ENCODE measurements around the gene RHOBTB3.
A peak's percentile ranks its signal among the peaks of the same experiment; 100 is the strongest.

The RHOBTB3 gene

GRCh38 chr5:95770830-95771708, 39.9 kb downstream of the RHOBTB3 start:
- no peak for DNase-seq

DNA sequence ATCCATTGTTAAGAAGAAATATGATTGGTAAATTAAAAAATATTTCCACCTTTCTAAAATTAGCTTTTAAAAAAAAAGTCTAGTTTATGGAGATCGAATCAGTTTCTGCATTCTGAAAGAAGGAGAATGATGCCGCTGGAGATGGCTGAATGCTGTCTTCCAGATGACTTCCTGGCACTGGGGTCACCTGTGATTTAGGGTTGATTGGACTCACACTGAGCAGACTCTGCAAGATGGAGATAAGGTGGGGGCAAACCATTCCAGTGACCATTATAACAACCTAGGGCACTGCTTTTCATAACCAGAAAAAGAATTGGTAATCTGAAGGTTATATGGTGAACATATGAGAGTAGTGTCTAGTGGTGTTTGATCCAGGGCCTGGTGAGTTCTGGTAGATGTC, 40.8 kb downstream of the RHOBTB3 start:
- no peak for DNase-seq

DNA sequence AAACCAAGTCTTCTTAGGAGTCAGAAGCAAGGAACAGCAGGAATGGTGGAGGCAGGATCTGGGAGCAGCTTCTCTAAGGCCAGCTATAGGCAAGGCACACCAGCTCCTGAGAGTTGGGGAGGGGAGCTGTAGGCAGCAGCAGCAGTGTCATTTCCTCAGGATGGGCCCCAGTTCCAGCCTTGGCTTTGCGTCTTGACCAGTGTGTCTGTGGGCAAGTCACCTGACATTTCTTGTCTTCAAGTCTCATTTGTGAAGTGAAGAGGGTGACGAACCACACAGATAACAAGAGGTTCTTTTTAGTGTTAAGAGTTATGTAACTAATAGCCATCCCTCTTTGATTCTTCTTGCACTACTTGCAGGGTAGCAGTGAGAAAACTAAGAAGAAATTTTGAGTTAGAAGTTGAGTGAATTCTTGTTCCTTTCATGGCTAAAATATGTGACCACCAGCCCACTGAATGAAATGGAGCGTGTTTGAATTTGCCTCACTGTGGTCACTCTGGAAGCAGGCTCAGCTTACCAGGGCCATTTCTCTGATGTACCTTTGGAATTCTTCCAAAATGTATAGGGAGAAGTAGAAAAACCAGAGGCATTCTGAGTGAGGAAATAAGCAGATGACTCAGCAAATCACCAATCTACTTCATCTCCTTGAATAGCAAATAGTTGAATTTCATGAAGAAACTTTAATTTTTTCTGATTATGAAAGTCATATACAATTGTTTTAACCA, 42.4 kb downstream of the RHOBTB3 start:
- DNase-seq: peak; percentile 95

DNA sequence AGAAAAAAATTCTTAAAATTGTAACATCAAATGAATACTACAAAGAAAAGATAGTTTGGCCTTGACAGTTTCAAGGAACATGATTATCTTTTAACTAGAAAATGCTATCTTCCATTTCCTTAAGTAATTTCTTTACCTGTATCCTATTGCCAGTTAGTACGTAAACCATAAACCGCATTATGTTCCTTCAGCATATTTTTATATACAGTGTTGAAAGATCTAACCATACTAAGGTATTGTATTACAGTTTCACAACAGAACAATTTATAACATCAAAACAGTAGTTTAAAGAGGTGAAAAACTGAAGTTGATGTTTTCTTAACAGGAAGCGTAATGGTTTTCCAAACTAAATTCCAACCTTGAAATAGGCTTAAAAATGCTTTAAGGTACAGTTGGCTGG, 46.3 kb downstream of the RHOBTB3 start:
- no peak for DNase-seq

GRCh38 chr5:95778713-95779436, 47.7 kb downstream of the RHOBTB3 start:
- DNase-seq: no peak

GRCh38 chr5:95779611-95780010, 48.5 kb downstream of the RHOBTB3 start:
- DNase-seq: no peak

GRCh38 chr5:95780597-95780996, 49.5 kb downstream of the RHOBTB3 start:
- DNase-seq: no peak

GRCh38 chr5:95781101-95781583, 50.0 kb downstream of the RHOBTB3 start:
- peak; percentile 74 for DNase-seq

DNA sequence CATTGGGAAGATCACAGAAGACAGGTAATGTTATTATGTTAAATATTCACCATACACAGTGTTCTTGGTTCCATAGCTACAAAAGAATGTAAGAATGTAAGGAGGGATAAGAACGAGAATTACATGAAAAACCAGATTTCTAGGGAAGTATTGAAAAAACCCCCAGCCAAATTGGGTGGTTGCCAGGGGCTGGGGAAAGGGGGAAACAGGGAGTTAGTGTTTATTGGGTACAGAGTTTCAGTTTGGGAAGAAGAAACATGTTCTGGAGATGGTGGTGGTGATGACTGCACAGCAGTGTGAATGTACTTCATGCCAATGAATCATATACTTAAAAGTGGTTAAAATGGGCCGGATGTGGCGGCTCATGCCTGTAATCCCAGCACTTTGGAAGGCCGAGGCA, 51.0 kb downstream of the RHOBTB3 start:
- DNase-seq: no peak

GRCh38 chr5:95783661-95784060, 52.5 kb downstream of the RHOBTB3 start:
- DNase-seq: no peak

- DNase-seq: no peak
These were observed 53.6 kb downstream of the RHOBTB3 start for GRCh38 chr5:95784514-95785302.

- DNase-seq: peak; percentile 76
These were observed 55.8 kb downstream of the RHOBTB3 start for GRCh38 chr5:95786821-95787418.

GRCh38 chr5:95788493-95788892, 57.4 kb downstream of the RHOBTB3 start:
- no peak for DNase-seq

DNA sequence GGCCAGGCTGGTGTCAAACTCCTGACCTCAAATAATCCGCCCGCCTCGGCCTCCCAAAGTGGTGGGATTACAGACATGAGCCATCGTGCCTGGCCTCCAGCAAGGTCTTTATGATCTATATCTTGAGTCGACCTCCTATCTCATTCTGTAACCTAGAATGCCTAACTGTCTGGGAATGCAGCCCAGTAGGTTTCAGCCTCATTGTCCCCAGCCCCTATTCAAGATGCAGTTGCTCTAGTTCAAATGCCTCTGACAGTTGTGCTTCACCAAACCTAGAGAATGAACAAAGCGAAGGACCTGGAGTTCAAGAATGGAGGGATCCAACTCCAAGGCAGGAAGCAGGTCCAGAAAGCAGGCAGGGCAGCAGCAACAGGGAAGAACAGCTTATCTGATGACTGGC, 60.6 kb downstream of the RHOBTB3 start:
- DNase-seq: no peak

DNA sequence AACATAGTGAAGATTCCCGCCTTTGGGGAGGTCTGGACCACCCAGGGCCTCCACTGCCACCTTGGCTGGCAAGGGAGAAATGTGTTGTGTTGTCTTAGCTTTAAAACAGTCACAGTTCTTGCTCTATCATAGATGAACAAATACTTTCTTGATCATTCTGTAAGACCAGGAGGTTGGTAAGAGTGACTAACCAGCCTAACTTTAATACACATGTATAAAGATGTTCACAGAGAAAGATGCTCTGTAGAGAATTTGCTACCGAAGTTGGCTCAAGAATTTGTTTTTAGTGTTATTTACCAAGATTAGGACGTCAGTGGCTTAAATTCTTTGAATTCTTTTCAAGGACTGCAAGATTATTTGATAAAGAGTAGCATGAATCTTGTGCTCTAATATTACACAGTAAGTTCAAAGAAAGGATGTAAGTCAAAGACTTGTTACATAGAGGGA, 63.0 kb downstream of the RHOBTB3 start:
- DNase-seq: no peak

- DNase-seq: no peak
These were observed 66.2 kb downstream of the RHOBTB3 start for GRCh38 chr5:95797301-95797700.

GRCh38 chr5:95798048-95798447, 66.9 kb downstream of the RHOBTB3 start:
- DNase-seq: no peak

DNA sequence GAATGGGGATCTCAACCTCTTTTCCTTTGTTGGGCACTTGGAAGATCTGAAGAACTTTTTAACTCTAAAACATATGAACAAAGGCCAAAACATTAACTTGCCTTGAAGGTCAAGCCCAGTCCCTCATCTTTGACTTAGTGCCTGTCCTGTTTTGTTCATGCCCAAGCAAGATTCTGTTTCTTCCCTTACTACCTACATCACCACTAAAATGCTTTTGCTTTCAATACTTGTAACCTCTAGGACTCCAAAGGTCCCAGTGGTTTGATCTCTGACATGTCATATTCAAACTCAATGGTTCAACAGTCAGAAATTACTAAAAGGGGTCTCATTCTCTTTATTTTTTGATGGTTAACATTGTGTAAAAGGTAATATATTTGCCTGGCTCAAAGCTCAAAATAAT, 67.4 kb downstream of the RHOBTB3 start:
- DNase-seq: no peak

DNA sequence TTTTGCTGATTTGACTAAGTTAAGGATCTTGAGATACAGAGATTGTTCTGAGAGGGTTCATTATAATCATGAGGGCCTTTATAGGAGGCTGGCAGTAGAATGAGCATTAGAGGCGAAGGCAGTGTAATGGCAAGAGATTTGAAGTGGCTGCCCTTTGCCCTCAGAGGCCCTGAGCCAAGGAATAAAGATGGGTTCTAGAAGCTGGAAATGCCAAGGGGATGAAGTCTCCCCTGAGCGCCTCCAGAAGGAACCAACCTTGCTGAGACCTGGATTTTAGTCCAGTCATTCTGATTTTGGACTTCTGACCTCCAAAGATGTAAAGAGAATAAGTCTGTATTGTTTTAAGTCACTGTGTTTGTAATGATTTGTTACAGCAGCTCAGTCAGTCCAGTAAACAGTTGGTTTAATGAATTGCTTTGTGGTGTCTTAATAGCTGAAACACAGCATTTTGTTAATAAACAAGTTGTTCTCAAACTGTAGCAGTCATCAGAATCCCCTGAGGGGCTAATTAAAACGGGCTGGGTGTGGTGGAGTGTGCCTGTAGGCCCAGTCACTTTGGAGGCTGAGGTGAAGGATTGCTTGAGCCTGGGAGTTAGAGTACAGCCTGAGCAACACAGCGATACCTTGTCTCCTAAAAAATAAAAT, 68.2 kb downstream of the RHOBTB3 start:
- DNase-seq: no peak

- no peak for DNase-seq
These were observed 69.4 kb downstream of the RHOBTB3 start for GRCh38 chr5:95800553-95800952.

- DNase-seq: no peak
These were observed 70.4 kb downstream of the RHOBTB3 start for GRCh38 chr5:95801532-95801931.

- DNase-seq: no peak
These were observed 70.8 kb downstream of the RHOBTB3 start for GRCh38 chr5:95801961-95802360.

Data from fibroblast of upper back skin (primary cell).